Measurements from ENCODE around the gene RAD51B.
"Not testable (repeated sequence)": the region's sequence is repeated elsewhere in the genome, so short reads cannot be mapped to it uniquely, and the experiment has no call there.

The RAD51B gene

DNA sequence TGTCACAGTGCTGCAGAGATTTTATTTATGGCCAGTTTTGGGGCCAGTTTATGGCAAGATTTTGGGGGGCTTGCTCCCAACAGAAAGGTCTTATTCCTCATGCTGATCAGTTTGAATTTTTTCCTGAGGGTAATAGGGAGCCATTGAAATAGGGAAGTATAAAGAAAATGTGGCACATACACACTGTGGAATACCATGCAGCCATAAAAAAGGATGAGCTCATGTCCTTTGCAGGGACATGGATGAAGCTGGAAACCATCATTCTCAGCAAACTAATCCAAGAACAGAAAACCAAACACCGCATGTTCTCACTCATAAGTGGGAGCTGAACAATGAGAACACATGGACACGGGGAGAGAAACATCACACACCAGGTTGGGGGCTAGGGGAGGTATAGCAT is 483.4 kb downstream of the RAD51B start:
- DNase-seq (ENCODE audit: low read depth): not testable (repeated sequence)

DNA sequence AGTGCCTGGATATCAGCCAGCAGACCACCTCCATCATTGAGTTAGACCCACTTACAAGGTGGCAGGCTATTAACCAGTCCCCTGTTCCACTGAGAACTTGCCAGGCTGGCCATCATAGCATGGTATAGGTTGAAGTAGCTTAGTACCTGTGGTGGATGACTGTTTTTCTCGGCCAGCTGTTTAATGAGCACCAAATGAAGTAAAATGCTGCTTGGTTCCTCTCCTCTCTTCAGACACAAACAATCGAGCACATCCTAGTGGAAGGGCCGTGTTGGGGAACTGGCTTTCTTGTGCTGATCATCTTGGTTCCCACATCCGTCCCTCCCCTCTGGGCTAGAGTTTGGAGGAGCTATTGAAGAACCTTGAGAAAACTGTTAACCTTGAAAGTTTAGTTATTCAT is 486.2 kb downstream of the RAD51B start:
- DNase-seq (ENCODE audit: low read depth): no peak

DNA sequence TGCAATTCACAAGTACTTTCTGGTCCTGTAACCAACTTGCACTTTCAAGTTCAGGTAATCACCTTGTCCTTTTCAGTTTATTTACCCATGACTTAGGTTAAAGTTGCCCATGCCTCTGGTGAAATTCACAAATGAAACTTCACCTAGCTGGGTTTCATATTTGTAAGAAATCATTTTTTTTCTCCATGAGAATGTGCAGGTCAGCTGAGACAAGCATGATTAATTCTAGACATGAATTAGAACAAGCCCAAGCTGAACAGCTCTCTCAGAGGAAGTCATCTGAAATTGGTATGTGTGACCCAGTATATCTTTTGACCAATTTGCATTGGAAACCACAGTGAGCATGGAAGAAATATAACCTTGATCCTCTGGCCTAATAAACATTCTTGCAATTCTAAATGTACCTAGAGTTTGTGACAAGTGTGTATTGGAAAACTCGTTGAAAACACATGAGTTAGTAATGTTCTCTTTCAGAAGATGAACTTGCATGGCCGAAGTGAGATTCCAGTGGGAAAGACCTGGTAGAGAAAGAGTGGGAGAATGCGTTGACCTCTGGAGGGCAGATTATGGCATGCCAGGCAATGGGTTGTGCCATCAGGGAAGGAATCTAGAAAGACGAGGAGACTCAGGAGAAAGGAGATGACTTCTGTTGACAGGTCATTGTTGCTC is 486.8 kb downstream of the RAD51B start:
- no peak for DNase-seq (ENCODE audit: low read depth)

DNA sequence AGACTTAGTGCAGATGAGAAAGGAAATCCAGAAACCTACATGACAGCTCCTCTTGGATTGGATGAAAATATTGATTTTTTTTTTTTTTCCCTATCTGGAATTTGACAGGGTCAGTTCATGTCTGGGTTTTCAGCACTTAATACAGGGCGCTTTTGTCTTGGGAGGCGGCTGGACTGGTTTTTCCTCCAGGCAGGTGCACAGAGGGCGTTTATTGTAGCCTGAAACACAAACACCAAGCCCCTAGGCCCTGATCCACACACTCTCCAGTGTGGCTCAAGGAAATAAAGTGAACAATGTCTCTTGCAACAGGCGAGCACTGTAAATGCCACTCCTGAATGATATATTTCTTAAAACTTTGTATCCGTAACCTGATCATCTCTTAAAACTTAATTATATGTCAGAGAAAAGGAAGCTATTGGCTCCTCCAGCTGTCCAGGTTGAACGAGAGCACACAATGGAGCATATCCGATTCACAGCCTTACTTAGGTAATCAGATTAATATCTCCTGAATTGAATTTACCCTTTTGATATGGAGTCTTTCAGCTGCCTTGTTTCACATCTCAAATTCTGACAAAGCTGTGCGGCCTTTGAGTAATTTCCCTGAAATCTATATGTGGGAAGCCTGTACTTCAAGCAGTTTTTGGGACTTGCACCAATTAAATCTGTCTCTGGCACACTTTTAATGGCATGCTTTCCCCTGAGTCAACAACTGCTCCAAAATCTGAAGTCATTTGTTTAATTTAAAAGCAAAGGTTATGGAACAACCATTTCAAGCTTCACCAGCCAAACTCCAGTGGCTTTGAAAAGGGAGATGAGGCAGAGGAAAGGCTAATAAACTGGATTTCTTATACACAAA is 487.6 kb downstream of the RAD51B start:
- DNase-seq (ENCODE audit: low read depth): no peak

DNA sequence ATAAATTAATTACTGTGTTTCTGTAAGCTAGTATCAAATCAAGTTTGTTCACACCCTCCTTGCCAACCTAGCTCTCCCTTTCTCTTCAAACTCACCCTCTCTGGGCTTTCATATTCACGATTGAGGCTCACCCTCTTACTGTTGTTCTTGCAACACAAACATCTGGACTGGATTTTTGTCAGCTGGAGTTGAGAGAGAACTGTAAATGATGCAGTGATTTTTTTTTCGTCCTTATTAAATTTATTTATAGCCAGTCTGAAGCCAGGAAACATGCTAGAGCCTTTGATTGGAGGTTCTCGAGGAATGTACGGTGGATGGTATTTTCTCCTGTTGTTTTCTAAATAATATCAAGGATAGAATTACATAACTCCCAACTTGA is 488.2 kb downstream of the RAD51B start:
- DNase-seq (ENCODE audit: low read depth): no peak

DNA sequence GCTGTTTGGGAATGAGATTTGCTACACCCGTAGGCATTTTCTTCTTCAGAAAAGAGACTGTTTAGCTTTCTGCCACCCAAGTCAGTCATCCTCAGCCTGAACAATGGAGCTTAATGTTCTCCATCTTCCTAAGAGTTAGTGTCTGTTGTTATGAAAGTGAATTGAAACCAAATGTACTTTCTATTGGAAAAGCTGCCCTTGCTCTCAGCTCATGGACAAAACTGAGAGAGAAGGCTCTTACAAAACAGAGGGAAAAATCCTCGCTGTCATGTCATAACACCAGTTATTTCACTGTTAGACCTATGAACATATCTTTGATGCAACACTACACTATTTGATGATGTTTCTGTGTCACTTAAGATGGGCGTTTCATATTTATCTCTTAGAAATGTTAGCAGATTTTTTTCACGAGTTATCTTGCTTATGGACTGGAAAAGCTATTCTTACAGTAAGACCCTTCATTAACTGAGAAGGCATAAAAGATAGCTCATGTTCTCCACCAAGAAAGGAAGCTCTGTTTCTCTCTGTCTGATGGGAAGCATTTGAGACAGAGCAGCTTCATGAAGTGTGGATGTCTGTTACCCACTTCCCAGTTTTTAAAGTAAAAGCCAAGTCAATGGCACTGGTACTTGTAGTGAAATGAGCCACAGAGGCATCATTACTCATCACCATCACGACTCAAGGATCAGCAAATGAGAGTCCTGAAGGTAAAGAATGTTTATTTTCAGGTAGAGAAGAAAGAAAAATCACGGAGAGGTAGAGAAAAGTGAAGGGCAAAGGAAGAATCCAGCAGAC is 489.3 kb downstream of the RAD51B start:
- no peak for DNase-seq (ENCODE audit: low read depth)

DNA sequence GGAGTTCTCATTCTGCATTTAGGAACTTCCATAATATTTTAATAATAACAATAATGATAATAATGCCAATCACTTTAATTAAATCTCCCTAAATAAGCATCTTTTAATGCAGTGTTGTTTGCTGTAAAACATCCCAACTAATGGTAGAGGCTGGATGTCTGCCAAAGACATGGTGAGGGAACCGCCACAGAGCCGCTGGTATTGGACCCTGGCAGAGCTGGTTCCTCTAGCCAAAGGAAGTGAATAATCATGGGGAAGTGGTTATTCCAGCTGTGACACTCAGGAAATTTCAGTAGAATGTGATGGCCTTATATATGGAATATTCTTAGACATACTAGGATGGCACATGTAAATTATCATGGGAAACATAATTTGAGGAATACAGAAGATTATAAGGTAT is 490.0 kb downstream of the RAD51B start:
- DNase-seq (ENCODE audit: low read depth): no peak

DNA sequence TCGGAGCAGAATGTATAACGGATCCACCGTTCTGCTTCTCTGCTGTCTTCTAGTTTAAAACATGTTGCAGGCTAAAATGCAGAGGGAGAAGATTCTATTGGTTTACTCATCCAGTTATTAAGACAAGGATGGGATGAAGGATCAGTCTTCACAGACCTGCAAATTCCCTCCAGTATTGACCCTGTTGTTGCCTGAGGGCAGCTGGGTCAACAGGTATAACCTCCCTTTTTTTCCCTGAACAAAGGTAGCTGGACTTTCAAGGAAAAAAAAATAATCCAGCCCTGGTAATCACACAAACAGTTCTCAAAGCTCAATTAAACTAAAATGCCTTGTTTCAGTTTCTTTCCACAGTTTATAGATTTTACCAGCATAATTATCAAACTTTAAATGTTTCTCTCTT is 492.7 kb downstream of the RAD51B start:
- no peak for DNase-seq (ENCODE audit: low read depth)

DNA sequence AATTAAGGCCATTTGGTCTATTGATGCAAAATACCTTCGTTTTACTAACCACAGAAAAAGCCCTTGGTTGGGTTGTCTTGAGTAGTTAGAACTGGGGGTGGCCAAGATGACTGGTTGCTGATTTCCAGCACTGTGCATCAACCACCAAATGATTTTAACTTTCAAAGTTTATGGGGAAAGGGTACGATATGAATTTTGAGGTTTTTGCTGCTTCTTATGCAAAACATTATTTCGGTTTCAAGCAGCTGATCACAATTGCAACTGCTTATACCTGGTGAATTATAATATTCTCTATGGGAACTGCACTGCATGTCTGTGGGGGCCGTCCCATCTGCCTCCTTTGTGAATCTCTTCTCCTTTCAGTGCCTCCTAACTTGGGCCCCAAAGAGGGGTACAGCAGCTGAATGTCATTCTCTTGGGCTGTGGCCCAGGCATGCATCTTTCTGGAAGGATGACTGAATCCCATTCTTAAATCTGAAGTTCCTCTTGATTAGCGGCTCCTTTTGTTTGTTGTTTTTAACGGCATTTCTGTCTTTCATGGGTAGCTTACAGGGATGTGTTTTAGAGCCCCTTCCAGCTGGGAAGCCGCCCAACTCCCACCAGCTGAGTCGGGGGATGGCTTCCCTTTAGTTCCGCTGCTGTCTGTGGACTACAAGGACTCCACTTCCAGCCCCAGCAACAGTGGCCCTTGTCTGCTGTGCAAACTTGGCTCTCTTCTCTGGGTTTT is 493.5 kb downstream of the RAD51B start:
- DNase-seq (ENCODE audit: low read depth): no peak

DNA sequence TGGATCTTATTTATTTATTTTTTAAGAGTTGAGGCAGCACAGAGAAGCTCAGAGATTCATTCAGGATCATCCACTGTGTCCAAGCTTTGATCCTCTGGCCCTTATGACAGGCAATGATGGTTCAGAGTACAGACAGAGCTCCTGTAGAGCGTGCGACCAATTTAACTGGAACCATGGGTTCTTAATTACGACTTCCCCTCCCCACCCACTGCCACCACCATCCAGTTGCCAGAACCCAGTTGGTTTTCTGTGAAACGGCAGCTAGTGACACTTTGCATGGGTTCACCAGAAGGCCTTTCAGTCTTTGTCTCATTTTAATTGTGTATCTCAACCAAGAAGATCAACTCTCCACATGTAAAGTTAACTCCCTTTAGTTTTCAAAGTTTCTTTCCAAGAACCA is 495.1 kb downstream of the RAD51B start:
- no peak for DNase-seq (ENCODE audit: low read depth)

DNA sequence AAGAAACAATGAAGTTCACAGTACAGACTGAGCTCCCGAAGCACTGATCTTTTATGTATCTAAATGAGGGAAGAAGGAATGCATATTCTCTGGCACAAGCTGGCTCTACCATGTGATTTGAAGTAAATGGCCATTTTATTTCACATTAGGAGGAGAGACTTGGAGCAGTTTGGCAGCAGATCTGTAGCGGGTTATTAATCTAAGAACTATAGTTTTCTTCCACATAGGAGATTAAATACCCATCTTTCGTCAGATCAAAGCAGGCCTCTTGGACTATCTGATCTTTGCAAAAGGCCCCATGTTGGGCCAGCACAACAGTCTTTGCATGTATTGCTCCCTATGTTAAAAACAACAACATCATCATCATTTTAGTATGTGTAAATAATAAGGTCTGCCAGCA is 495.5 kb downstream of the RAD51B start:
- no peak for DNase-seq (ENCODE audit: low read depth)

DNA sequence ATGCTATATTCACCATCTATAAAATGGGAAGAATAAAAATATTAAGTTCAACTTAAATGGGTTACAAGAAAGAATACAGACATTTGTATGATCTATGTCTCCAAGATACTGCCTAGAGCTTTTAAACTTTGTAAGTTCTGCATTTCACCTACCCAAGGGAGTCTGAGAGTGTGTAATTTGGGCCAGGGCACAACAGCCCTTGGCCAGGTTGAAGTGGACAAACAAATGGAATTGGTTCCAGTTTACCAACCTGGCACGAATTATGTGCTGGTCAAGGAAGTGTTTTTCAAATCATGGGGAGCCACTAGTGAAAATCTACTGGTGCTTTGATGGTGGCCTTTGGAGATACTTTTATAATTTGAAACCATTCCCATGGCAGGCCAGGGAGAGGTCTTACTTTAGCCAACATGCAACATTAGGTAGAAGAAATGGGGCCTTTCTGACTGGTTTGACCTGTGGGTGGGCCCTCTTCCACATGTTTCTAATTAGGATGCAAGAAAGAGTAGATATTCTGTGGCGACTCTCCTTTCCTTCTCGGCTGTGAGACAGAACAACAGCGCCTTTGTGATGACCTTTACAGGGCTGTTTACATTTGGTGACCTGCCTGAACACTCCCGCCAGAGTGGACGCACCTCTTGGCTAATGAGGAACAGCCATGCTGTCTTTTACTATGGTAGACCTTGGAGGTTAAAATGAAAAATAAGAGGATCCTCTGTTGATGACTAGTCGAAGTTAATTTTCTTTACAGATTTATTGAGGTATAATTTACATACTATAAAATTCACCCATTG is 496.7 kb downstream of the RAD51B start:
- no peak for DNase-seq (ENCODE audit: low read depth)

DNA sequence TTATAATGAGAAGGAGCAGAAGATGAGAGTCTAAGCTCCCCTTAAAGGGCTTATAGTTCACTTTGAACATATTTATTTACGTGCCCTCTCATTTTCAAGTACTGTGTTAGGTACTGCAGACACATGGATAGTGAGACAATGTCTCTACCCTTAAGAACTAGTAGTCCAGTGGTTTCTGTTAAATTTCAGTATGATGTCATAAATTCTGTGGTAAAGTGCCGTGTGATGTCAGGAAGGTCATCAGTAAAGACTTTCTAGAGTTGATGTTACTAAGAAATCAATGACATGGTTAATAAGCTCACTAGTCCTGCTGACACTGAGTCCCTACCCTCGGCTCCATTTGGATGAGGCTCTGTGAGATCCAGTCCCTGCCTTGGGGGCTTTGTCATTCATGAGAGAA is 497.7 kb downstream of the RAD51B start:
- DNase-seq (ENCODE audit: low read depth): no peak

DNA sequence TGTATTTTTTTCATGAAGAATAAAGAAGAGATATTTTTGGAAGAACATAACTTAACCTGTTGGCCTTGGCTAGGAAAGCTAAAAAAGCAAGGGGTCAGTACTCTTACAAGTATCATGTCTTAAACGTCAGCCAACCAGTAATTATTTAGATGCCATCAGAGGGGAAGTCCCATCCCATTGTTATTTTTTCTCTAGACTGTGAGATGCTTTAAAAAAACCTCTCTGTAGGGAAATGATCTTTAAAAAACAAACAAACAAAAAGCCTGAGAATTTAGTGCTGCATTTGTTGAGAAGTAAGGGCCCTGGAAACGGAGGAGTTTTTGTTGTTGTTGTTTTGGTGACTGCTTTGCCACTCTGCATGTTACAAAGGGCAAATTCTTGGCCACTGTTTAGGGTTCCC is 499.2 kb downstream of the RAD51B start:
- no peak for DNase-seq (ENCODE audit: low read depth)

DNA sequence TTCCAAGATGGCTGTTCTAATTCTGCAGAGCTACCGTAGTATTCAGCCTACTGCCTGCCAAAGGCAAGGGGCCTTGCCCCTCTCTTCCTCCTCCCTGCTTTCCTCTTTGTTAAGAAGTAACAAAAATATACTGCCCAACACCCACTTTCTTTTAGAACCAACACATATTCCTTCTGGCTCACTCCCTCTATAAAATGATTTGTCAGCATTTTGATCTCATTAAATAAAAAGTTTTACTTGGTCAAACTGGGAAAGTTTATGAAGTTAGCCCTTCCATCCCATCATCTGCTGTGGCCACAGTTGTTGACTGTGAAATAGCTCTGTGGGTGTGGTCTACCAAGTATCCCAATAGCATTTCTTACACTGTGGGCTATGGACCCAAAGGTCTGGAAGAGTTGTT is 500.9 kb downstream of the RAD51B start:
- DNase-seq (ENCODE audit: low read depth): no peak

DNA sequence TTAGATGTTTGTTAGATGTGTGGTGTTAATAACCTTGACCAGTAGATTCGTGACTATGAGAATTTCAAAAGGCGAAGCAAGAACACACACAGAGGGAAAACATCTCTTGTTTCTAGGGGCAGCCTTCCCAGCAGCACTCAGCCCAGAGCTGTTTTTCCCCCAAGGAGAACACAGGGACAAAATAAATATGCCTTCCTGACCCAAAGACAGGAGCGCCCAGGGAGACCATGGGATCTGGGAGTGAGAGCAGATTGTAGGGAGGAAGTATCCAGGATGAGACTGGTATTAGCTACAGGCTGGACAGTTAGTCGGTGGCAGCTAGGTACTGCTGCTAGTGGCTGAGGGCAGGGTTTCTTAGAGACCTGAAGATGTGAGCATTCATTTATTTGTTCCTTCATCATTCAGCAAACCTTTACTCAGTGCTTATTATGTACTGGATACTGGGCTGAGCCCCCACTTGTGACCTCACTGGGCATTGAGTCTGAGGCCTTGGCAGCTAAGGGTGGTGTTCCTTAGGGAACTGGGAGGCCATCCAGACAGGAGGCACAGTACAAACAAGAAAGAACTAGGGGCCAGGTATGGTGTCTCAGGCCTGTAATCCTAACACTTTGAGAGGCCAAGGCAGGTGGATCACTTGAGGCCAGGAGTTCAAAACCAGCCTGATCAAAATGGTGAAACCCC is 503.5 kb downstream of the RAD51B start:
- no peak for DNase-seq (ENCODE audit: low read depth)

DNA sequence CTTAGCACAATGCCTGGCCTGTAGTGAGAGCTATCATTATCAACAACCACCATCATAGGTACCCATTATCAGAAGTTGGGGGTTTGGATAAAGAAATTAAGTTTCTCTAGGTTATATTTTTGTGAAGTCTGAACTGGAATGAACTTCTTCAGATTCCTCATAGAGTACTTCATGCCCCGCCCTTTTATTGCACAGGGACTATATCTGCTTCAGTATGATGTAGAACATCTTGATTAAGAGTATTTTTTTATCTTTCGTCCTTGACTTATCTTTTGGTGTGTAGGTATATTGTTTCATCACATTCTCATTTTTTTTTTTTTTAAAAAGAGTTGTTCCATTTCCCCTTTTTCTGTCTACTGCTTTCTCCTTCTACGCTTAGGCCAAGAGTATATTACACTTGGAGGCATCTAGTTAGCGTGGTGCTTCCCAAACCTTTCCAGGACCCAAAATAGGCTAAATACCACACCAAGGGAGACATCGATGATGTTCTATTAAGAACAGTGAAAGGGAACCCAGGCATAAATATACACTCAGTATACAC is 505.8 kb downstream of the RAD51B start:
- no peak for DNase-seq (ENCODE audit: low read depth)

DNA sequence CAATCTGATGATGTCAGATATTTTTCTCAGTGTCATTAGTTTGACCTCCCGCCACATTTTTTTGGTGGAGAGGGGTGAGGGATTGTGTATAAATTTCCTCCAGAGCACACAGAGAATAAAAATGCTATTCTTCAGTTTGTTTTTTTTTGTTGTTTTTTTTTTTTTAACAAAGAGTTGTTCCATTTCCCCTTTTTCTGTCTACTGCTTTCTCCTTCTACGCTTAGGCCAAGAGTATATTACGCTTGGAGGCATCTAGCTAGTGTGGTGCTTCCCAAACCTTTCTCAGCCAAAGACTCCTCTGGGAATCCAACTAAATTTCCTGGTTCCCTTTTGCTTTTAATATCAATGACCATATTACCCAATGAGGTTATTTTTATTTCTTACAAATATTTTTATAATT is 507.7 kb downstream of the RAD51B start:
- DNase-seq (ENCODE audit: low read depth): no peak

DNA sequence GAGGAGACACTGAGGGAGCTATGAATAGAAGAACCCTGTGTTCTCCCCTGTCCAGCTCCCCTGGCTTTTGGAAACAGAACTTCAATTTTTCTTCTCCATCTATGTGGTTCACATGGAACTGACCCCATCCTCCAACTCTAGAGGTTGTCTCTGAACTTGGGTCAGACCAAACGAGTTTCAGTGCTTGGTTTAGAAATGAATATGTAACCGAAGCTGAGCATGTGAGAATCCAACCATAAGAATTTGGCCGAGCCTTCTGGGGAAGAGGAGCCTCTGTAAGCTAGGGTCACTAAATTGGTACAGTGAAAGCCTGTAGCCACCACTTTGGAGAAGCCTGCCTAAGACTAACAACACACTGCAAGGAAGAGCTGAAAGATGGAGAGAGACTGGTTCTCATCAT is 508.9 kb downstream of the RAD51B start:
- DNase-seq (ENCODE audit: low read depth): no peak

DNA sequence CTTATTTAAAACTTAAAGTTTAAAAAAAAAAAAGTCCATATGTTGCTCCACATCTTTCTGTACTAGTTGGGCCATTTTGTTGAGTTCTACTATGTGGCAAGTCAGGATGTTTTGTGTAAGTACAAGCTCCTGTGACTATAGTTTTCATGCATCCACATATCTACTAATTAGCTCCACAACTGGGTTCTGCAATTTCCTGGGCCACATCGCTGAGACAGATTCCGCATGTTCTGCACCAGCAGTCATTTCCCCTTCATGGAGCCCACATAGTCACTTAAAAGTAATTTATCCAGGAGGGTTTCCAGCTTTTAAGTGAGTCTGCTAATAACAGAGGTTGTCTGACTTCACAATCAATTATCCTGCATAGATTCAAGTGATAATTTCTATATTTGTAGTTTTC is 511.8 kb downstream of the RAD51B start:
- no peak for DNase-seq (ENCODE audit: low read depth)

DNA sequence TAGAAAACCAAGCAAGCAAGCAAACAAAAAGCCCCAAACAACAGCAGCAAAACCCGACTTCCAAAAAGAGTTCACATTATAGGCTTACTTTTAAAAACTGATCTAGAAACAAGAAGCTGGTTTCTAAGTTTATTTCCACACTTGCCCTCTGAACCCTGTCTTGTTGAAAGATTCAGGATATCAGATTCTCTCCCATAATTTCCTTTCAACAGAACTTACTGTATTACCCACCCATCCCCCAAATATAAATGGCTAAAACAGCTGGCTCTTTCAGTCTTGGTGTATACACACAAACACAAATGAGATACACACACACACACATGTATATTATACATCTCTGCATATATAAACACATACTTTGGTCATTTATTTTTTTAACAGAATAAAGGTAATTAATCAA is 512.4 kb downstream of the RAD51B start:
- no peak for DNase-seq (ENCODE audit: low read depth)

Measured in iris pigment epithelial cell (primary cell).